Epithelial cell of proximal tubule (primary cell): Measurements from ENCODE around the gene TPGS1. TPM values are rescaled to one million over a fixed set of nuclear protein-coding genes. Genes with fewer than 3 reads are reported as not detected.

Experiments used
- DNase-seq: peaks from one replicate; pipeline ENCODE4 v3.0.0-alpha.2; 2011; ENCODE audit warnings: low read depth
- H3K4me3 ChIP-seq: 2 replicates; pipeline ENCODE4 v1.5.1; 2011; ENCODE audit warnings: low read depth, mild to moderate bottlenecking, low read length
- total RNA-seq: library from RNA; depleted of rRNA; stranded (reverse); fragments of >200 nt; gene quantifications from 2 replicates; pipeline ENCODE4 v1.2.3, GENCODE V29; 2015
- TF ChIP-seq, protein P1 (sequence below): conservative IDR thresholded peaks from 2 replicates; pipeline ENCODE4 v1.5.1; 2012; ENCODE audit warnings: low read depth, mild to moderate bottlenecking, low read length

TPGS1 gene
- total RNA-seq, 1 donor from 2014 or later: 78.1 TPM

DNA sequence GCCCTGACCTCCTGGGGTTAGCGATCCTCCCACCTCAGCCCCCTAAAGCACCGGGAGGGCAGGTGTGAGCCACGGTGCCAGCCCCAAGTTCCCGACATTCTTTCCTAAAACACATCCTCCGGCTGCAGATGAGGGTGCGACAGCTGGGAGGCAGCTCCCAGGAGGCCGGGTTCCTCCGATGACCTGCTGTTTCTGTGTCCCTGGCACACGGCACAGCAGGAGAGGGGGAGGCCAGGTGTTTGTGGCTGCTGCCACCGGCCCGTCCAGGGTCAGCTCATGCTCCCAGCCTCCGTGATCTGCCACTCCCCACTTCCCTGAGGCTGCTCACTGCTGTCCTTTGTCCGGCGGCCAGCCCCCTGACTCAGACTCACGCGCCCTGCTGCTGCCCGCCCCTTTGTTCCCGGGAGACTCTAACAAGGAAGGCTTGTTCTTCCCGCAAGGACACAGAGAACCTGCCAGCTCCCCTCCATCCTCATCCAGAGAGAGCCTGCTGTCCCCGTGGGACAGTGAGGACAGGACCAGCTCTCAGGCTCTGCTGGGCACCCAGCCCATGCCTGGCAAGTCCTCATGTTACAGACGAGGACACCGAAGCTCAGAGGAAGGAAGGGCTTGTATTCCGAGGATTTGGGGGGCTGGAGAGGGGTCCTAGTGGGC is 21.6 kb upstream of the TPGS1 start:
- no peak for DNase-seq
- TF ChIP-seq, protein P1, sequence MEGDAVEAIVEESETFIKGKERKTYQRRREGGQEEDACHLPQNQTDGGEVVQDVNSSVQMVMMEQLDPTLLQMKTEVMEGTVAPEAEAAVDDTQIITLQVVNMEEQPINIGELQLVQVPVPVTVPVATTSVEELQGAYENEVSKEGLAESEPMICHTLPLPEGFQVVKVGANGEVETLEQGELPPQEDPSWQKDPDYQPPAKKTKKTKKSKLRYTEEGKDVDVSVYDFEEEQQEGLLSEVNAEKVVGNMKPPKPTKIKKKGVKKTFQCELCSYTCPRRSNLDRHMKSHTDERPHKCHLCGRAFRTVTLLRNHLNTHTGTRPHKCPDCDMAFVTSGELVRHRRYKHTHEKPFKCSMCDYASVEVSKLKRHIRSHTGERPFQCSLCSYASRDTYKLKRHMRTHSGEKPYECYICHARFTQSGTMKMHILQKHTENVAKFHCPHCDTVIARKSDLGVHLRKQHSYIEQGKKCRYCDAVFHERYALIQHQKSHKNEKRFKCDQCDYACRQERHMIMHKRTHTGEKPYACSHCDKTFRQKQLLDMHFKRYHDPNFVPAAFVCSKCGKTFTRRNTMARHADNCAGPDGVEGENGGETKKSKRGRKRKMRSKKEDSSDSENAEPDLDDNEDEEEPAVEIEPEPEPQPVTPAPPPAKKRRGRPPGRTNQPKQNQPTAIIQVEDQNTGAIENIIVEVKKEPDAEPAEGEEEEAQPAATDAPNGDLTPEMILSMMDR: no peak
- peak overlapping the region; percentile 18 for H3K4me3 ChIP-seq

DNA sequence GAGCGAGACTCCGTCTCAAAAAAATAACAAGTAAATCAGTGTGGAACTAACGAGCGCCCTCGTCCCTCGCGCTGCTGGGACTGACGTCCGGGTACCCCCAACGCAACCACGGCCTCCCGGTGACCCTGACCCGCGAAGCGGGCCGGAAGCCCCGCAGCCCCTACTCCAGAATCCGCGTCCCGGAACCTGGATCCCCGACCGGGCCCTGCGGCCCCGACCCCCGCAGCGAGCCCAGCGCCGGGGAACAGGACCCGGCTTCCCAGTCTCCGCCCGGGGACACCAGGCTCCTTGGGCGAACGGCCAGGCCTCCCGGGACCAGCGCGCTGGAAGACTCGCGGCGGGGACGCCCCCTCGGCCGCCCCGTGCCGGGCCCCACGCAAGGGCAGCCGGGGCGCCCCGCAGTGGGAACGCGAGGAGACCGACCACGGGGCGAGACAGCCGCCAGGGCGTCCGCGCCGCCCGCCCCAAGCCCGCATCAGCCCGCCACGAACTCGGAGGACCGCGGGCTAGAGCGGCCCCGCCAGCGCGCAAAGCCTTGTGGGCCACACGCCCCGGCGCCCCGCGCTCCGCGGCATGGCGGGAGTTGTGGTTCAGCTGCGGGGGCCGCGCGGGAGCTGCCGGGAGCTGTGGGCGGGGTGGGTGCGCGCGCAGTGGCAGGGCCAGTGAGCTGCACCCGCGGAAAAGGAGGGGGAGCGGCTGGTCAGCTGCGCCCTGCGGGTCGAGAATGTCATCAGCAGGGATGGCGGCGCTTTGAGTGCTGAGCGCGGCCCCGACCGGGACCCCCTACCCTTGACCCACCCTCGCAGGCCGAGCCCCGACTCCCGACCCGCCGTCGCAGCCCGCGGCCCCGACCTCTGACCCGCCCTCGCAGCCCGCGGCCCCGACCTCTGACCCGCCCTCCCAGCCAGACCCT is 18.5 kb upstream of the TPGS1 start:
- TF ChIP-seq, protein P1: no peak
- no peak for DNase-seq
- H3K4me3 ChIP-seq: peak overlapping the region; percentile 92

DNA sequence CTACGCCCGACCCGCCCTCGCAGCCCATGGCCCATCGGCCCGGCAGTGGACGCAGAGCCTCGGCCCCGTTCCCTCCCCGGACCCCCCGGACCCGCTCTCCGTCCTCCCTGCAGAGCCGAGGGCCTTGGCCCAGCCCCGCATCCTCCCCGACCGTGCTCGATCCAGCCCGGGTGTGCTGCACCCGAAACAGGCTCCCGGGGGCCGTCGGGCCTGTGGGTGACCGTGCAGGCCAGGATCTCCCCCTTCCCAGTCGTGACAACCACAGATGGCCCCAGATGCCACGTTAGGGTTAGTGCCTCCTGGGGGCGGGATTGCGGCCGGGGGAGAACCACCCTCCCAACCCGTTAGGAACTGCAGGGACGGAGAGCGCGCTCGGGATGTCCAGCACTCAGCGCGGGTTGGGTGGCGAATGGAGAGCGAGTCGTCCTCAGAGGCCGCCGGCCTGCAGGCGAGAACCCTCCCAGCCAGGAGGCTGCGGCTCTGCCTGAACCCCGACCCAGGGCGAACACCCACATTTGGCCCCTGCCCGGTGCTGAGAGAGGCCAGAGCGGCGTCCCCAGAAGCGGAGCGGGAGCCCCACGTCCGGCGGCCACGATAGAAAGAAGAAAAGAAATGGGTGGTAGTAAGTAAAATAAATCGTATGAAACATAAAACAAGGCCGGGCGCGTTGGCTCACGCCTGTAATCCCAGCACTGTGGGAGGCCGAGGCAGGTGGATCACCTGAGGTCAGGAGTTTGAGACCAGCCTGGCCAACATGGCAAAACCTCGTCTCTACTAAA is 17.7 kb upstream of the TPGS1 start:
- no peak for DNase-seq
- TF ChIP-seq, protein P1: peak; percentile 4
- H3K4me3 ChIP-seq: peak overlapping the region; percentile 92

DNA sequence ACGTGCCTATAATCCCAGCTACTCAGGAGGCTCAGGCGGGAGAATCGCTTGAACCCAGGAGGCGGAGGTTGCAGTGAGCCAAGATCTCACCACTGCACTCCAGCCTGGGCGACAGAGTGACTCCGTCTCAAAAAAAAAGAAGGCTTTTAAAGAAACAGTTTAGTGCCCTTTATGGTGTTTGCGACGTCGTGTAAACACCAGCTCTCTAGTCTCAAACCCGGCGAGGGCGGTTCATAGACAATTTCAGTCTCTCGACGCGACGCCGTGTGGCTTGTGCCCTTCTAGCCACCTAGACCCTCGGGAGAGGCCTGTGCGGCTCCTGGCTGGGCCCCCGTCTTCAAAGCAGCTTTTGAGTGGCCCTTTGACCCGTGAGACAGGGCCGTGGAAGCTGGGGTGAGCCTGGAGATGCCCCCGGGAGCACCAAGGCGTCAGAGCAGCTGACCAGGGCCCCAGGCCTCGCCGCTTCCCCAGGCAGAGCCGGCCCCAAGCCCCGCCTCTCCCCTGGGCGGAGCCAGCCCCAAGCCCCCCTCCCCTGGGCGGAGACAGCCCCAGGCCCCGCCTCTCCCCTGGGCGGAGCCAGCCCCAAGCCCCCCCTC is 16.1 kb upstream of the TPGS1 start:
- DNase-seq: no peak
- TF ChIP-seq, protein P1: no peak
- no peak overlapping the region for H3K4me3 ChIP-seq

DNA sequence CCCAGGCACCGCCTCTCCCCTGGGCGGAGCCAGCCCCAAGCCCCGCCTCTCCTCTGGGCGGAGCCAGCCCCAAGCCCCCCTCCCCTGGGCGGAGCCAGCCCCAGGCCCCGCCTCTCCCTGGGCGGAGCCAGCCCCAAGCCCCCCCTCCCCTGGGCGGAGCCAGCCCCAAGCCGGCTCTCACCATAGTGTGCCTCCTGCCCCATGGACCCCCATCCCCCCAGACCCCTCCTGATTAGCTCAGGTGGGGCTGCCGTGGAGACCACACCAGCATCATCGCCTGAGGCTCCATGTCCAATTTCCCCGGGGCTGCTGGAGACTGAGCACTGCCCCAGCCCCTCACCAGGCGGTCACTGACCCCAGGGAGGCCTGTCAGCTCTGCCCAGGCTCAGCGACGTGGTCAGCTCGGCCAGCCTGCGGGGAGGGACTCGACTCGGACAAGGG is 15.2 kb upstream of the TPGS1 start:
- DNase-seq: no peak
- H3K4me3 ChIP-seq: no peak overlapping the region
- TF ChIP-seq, protein P1: no peak

DNA sequence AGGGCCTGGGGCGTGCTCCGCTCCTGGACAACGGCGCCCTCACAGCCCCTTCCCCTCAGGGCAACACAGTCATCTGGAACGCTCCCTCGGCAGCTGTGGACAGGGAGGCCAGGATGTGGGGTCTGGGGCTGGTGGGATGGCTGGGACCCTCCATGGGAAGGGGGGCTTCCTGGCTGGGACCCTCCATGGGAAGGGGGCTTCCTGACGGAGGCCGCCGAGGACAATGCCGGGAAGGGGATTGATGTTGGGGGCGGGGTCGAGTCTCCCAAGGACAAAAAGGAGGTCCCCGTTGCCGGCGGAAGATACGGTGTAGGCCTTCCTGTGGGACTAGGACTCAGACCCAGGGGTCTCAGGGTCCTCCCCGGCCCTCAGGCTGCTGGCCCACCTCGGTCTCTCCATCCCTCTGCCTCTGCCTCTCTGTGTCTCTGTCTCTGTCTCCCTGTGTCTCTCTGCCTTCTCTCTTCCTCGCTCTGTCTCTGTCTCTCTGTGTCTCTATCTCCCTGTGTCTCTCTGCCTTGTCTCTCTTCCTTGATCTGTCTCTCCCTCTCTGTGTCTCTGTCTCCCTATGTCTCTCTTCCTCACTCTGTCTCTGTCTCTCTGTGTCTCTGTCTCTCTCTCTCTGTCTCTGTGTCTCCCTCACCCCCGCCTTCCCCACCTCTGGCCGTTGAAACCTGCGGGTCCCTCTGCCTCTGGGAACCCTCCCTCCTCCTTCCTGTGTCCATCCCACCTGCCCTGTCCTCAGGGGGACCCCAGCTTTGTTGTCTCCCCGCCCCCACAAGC is 13.7 kb upstream of the TPGS1 start:
- no peak overlapping the region for H3K4me3 ChIP-seq
- no peak for DNase-seq
- TF ChIP-seq, protein P1: no peak
